ENCODE data around the gene SGMS1.

Gene SGMS1

GRCh38 chr10:50620899-50621298 is 2.9 kb downstream of the SGMS1 start:
- no peak overlapping the region for H3K4me3 ChIP-seq (ENCODE audit: low read depth, low read length)
- TF ChIP-seq CTCF (IDR thresholded peaks at IDR 0.05; ENCODE audit: low read depth, low read length): no peak

GRCh38 chr10:50619882-50620281 is 3.9 kb downstream of the SGMS1 start:
- no peak overlapping the region for H3K4me3 ChIP-seq (ENCODE audit: low read depth, low read length)
- TF ChIP-seq CTCF (IDR thresholded peaks at IDR 0.05; ENCODE audit: low read depth, low read length): no peak

GRCh38 chr10:50619166-50619565 is 4.6 kb downstream of the SGMS1 start:
- H3K4me3 ChIP-seq (ENCODE audit: low read depth, low read length): no peak overlapping the region

GRCh38 chr10:50618624-50619023 is 5.1 kb downstream of the SGMS1 start:
- H3K4me3 ChIP-seq (ENCODE audit: low read depth, low read length): no peak overlapping the region
- no peak for TF ChIP-seq CTCF (IDR thresholded peaks at IDR 0.05; ENCODE audit: low read depth, low read length)

More at GRCh38 chr10:50619166-50619565, 4.6 kb downstream of the SGMS1 start:
- no peak for TF ChIP-seq CTCF (IDR thresholded peaks at IDR 0.05; ENCODE audit: low read depth, low read length)

- no peak overlapping the region for H3K4me3 ChIP-seq (ENCODE audit: low read depth, low read length)
- no peak for TF ChIP-seq CTCF (IDR thresholded peaks at IDR 0.05; ENCODE audit: low read depth, low read length)
These were observed 8.1 kb downstream of the SGMS1 start for GRCh38 chr10:50615658-50616057.

- TF ChIP-seq CTCF (IDR thresholded peaks at IDR 0.05; ENCODE audit: low read depth, low read length): no peak
- no peak overlapping the region for H3K4me3 ChIP-seq (ENCODE audit: low read depth, low read length)
These were observed 9.2 kb downstream of the SGMS1 start for GRCh38 chr10:50614444-50615137.

- no peak for TF ChIP-seq CTCF (IDR thresholded peaks at IDR 0.05; ENCODE audit: low read depth, low read length)
- H3K4me3 ChIP-seq (ENCODE audit: low read depth, low read length): no peak overlapping the region
These were observed 9.9 kb downstream of the SGMS1 start for GRCh38 chr10:50613726-50614443.
